ENCODE data around the gene SLC6A3. TPM values are rescaled to one million over a fixed set of nuclear protein-coding genes. Genes with fewer than 3 reads are reported as not detected.

SLC6A3 gene
- total RNA-seq, 4 donors from 2014 or later = 0.07 to 0.15 TPM; not detected in 2

GRCh38 chr5:1366514-1366913 is 78.7 kb downstream of the SLC6A3 start:
- H3K9me3 ChIP-seq = no peaks in the 10 kb centered on the region
- no peaks in the 10 kb centered on the region for H3K4me1 ChIP-seq
- TF ChIP-seq POLR2A (IDR thresholded peaks at IDR 0.05) = no peak
- TF ChIP-seq, protein P1, sequence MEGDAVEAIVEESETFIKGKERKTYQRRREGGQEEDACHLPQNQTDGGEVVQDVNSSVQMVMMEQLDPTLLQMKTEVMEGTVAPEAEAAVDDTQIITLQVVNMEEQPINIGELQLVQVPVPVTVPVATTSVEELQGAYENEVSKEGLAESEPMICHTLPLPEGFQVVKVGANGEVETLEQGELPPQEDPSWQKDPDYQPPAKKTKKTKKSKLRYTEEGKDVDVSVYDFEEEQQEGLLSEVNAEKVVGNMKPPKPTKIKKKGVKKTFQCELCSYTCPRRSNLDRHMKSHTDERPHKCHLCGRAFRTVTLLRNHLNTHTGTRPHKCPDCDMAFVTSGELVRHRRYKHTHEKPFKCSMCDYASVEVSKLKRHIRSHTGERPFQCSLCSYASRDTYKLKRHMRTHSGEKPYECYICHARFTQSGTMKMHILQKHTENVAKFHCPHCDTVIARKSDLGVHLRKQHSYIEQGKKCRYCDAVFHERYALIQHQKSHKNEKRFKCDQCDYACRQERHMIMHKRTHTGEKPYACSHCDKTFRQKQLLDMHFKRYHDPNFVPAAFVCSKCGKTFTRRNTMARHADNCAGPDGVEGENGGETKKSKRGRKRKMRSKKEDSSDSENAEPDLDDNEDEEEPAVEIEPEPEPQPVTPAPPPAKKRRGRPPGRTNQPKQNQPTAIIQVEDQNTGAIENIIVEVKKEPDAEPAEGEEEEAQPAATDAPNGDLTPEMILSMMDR (IDR thresholded peaks at IDR 0.05) = no peak
- no peak for DNase-seq
- intact Hi-C loops (cut with DNase I; ENCODE audit: low total_unique reads) = no loop called here
- no peaks in the 10 kb centered on the region for H3K36me3 ChIP-seq
- H3K27ac ChIP-seq = no peak overlapping the region
- no peak overlapping the region for H3K4me3 ChIP-seq
- peaks cover 0 to 6% of the 10 kb centered on the region in 2 donors for H3K27me3 ChIP-seq

GRCh38 chr5:1364211-1364610 is 81.0 kb downstream of the SLC6A3 start:
- DNase-seq = no peak
- no peak overlapping the region for H3K4me3 ChIP-seq
- TF ChIP-seq, protein P1 (IDR thresholded peaks at IDR 0.05) = no peak
- TF ChIP-seq POLR2A (IDR thresholded peaks at IDR 0.05) = no peak
- H3K9me3 ChIP-seq = no peaks in the 10 kb centered on the region
- H3K4me1 ChIP-seq = no peaks in the 10 kb centered on the region
- H3K36me3 ChIP-seq = no peaks in the 10 kb centered on the region
- H3K27me3 ChIP-seq = peaks cover 0 to 6% of the 10 kb centered on the region in 2 donors
- no peak overlapping the region for H3K27ac ChIP-seq
- intact Hi-C loops (cut with DNase I; ENCODE audit: low total_unique reads) = no loop called here

GRCh38 chr5:1363581-1363980 is 81.7 kb downstream of the SLC6A3 start:
- Histone ChIP-seq H3K4me3 (no peak overlapping the region), H3K4me1 (no peaks in the 10 kb centered on the region), H3K9me3 (no peaks in the 10 kb centered on the region), H3K27me3 (peaks cover 0 to 6% of the 10 kb centered on the region in 2 donors), H3K27ac (no peak overlapping the region), H3K36me3 (no peaks in the 10 kb centered on the region)
- intact Hi-C loops (cut with DNase I; ENCODE audit: low total_unique reads) = no loop called here
- no peak for TF ChIP-seq POLR2A (IDR thresholded peaks at IDR 0.05)
- TF ChIP-seq, protein P1 (IDR thresholded peaks at IDR 0.05) = no peak
- DNase-seq = no peak

- no peak overlapping the region for H3K27ac ChIP-seq
- H3K4me3 ChIP-seq = no peak overlapping the region
- DNase-seq = no peak
- no peaks in the 10 kb centered on the region for H3K36me3 ChIP-seq
- H3K4me1 ChIP-seq = no peaks in the 10 kb centered on the region
- no peak for TF ChIP-seq POLR2A (IDR thresholded peaks at IDR 0.05)
- TF ChIP-seq, protein P1 (IDR thresholded peaks at IDR 0.05) = no peak
- peaks cover 0 to 6% of the 10 kb centered on the region in 2 donors for H3K27me3 ChIP-seq
- H3K9me3 ChIP-seq = no peaks in the 10 kb centered on the region
- intact Hi-C loops (cut with DNase I; ENCODE audit: low total_unique reads) = no loop called here
These were observed 82.1 kb downstream of the SLC6A3 start for GRCh38 chr5:1363160-1363559.

GRCh38 chr5:1362242-1363015 is 82.8 kb downstream of the SLC6A3 start:
- intact Hi-C loops (cut with DNase I; ENCODE audit: low total_unique reads) = no loop called here

More at GRCh38 chr5:1362242-1363015, 82.8 kb downstream of the SLC6A3 start:
- H3K4me1 ChIP-seq = no peaks in the 10 kb centered on the region
- no peak overlapping the region for H3K4me3 ChIP-seq
- H3K36me3 ChIP-seq = no peaks in the 10 kb centered on the region
- H3K27me3 ChIP-seq = peaks cover 0 to 6% of the 10 kb centered on the region in 2 donors
- no peaks in the 10 kb centered on the region for H3K9me3 ChIP-seq
- no peak for TF ChIP-seq POLR2A (IDR thresholded peaks at IDR 0.05)
- TF ChIP-seq, protein P1 (IDR thresholded peaks at IDR 0.05) = no peak
- no peak for DNase-seq
- no peak overlapping the region for H3K27ac ChIP-seq

Measured in uterus (tissue), 4 donors.